Measurements from ENCODE around the gene IRF6. TPM values are rescaled to one million over a fixed set of nuclear protein-coding genes. Genes with fewer than 3 reads are reported as not detected.

Gene IRF6
- total RNA-seq, 4 donors from 2014 or later = 0.46 to 1.2 (median 0.75) TPM

DNA sequence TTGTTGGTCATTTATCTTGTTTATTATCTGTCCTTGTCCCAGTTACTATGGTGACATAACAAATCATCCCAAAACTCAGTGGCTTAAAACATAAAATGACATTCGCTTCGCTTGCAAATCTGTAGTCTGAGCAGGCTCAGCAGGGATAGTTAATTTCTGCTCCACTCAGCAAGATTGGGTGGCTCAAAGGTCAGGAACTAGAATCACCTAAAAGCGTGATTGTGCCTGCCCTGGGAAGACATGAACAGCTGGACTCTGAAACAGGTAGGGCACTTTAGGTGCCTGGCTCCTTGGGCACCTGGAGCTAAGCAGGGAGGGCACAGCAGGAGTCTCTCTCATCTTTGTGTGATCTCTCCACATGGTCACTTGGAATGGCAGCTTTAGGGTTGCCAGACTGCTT is 64.7 kb downstream of the IRF6 start:
- no peak for TF ChIP-seq POLR2AphosphoS5 (IDR thresholded peaks at IDR 0.05)
- TF ChIP-seq, protein P1, sequence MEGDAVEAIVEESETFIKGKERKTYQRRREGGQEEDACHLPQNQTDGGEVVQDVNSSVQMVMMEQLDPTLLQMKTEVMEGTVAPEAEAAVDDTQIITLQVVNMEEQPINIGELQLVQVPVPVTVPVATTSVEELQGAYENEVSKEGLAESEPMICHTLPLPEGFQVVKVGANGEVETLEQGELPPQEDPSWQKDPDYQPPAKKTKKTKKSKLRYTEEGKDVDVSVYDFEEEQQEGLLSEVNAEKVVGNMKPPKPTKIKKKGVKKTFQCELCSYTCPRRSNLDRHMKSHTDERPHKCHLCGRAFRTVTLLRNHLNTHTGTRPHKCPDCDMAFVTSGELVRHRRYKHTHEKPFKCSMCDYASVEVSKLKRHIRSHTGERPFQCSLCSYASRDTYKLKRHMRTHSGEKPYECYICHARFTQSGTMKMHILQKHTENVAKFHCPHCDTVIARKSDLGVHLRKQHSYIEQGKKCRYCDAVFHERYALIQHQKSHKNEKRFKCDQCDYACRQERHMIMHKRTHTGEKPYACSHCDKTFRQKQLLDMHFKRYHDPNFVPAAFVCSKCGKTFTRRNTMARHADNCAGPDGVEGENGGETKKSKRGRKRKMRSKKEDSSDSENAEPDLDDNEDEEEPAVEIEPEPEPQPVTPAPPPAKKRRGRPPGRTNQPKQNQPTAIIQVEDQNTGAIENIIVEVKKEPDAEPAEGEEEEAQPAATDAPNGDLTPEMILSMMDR (IDR thresholded peaks at IDR 0.05) = no peak
- no peak for TF ChIP-seq POLR2A (IDR thresholded peaks at IDR 0.05; ENCODE audit: low read depth)
- TF ChIP-seq EP300 (IDR thresholded peaks at IDR 0.05) = no peak
- DNase-seq (ENCODE audit: extremely low spot score) = no peak
- intact Hi-C loops (cut with DNase I) = no loop called here
- H3K36me3 ChIP-seq = no peaks in the 10 kb centered on the region
- no peaks in the 10 kb centered on the region for H3K27me3 ChIP-seq
- whole genome bisulfite sequencing = 100% methylated on average over 3 of the region's 3 CpGs
- H3K4me3 ChIP-seq = no peak overlapping the region
- H3K9me3 ChIP-seq = no peaks in the 10 kb centered on the region
- H3K4me1 ChIP-seq = peaks cover 16 to 21% (median 18%) of the 10 kb centered on the region in 4 donors
- no peak overlapping the region for H3K27ac ChIP-seq (replicated peaks in 1 of 4)

GRCh38 chr1:209738270-209738669 is 67.7 kb downstream of the IRF6 start:
- Histone ChIP-seq H3K27ac (replicated peaks in 1 of 4) (no peak overlapping the region), H3K36me3 (no peaks in the 10 kb centered on the region), H3K9me3 (no peaks in the 10 kb centered on the region), H3K4me3 (no peak overlapping the region), H3K4me1 (peaks cover 16 to 23% (median 18%) of the 10 kb centered on the region in 4 donors), H3K27me3 (no peaks in the 10 kb centered on the region)
- intact Hi-C loops (cut with DNase I) = no loop called here
- TF ChIP-seq, protein P1 (IDR thresholded peaks at IDR 0.05) = no peak
- TF ChIP-seq EP300 (IDR thresholded peaks at IDR 0.05) (no peak), POLR2AphosphoS5 (IDR thresholded peaks at IDR 0.05) (no peak), POLR2A (IDR thresholded peaks at IDR 0.05; ENCODE audit: low read depth) (no peak)
- DNase-seq (ENCODE audit: extremely low spot score) = no peak
- 94% methylated on average over 1 of the region's 1 CpG for WGBS

DNA sequence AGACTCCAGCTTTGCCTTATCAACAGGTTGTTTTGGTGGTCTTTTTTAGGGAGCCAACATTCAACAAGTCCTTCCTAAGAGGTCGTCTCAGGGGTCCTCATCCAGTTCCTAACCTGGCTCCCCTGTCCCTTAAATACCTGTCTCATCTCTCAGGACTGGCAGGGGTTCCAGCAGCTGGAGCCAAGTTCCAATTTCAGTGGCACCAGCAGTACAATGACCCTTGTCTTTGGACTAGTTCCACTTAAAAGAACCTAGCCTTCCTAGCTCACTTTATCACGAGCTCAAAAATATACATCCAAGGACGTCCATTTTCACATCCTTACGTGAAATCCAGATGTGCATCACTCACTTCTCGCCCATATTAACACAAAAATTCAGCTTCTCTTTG is 68.8 kb downstream of the IRF6 start:
- Histone ChIP-seq H3K4me3 (no peak overlapping the region), H3K9me3 (no peaks in the 10 kb centered on the region), H3K36me3 (no peaks in the 10 kb centered on the region), H3K27ac (replicated peaks in 1 of 4) (no peak overlapping the region), H3K4me1 (peaks cover 8 to 20% (median 15%) of the 10 kb centered on the region in 4 donors), H3K27me3 (no peaks in the 10 kb centered on the region)
- intact Hi-C loops (cut with DNase I) = no loop called here
- 89% methylated on average over 5 of the region's 5 CpGs for WGBS
- no peak for DNase-seq (ENCODE audit: extremely low spot score)
- TF ChIP-seq POLR2A (IDR thresholded peaks at IDR 0.05; ENCODE audit: low read depth) (no peak), EP300 (IDR thresholded peaks at IDR 0.05) (no peak), POLR2AphosphoS5 (IDR thresholded peaks at IDR 0.05) (no peak)
- TF ChIP-seq, protein P1 (IDR thresholded peaks at IDR 0.05) = no peak

DNA sequence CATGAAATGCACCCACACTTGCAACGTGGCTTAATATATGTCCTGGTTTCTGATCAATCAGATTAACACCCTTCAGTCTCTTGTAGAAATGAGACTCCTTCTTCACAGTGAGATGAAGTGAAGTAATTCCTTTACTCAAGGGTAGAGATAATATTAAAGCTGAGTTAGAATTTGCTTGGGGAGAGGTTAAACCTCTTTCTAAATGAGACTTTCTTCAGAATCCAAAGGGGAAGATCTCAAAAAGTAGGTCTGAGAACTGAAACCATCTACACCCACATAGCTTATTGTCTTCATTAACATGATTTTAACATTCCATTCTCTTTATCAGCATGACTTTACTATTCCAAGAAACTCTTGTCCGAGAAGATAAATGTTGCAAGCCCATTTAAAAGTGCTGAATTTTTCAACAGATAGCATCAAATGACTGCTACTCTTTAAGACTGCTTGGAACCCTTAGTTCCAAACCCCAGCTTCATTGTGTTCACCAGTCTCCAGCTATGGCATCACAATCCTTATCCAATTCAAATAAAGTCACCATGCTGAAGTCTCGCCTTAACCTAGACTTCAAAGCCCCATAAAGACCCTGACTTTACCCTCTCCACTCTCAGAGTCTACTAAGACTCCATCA is 69.3 kb downstream of the IRF6 start:
- Histone ChIP-seq H3K27me3 (no peaks in the 10 kb centered on the region), H3K4me1 (peaks cover 4 to 15% (median 11%) of the 10 kb centered on the region in 4 donors), H3K27ac (replicated peaks in 1 of 4) (no peak overlapping the region), H3K9me3 (no peaks in the 10 kb centered on the region), H3K4me3 (no peak overlapping the region), H3K36me3 (no peaks in the 10 kb centered on the region)
- TF ChIP-seq EP300 (IDR thresholded peaks at IDR 0.05) = no peak
- TF ChIP-seq, protein P1 (IDR thresholded peaks at IDR 0.05) = no peak
- TF ChIP-seq POLR2A (IDR thresholded peaks at IDR 0.05; ENCODE audit: low read depth) = no peak
- no peak for TF ChIP-seq POLR2AphosphoS5 (IDR thresholded peaks at IDR 0.05)
- no peak for DNase-seq (ENCODE audit: extremely low spot score)
- intact Hi-C loops (cut with DNase I) = no loop called here
- 82% methylated on average over 3 of the region's 3 CpGs for WGBS

Other genes starting within 250 kb of the IRF6 start
- under 1 TPM; 0.13 to 0.83 (median 0.26) TPM for gene CAMK1G, start 222.4 kb downstream of the IRF6 start, total RNA-seq
- 1 to 10 TPM in 1 of 4 donors, under 1 TPM in 3; 0.17 to 1.0 (median 0.52) TPM for gene LAMB3, start 153.7 kb downstream of the IRF6 start, total RNA-seq
- 10 to 100 TPM in 2 of 4 donors, 1 to 10 TPM in 2; 4.9 to 28.5 (median 17.4) TPM for gene G0S2, start 130.7 kb downstream of the IRF6 start, total RNA-seq
- gene HSD11B1, start 101.3 kb downstream of the IRF6 start, total RNA-seq = 10 to 100 TPM in 1 of 4 donors, 1 to 10 TPM in 3; 5.0 to 17.2 (median 6.2) TPM
- 1 to 10 TPM; 1.0 to 4.3 (median 2.8) TPM for gene TRAF3IP3, start 50.1 kb downstream of the IRF6 start, total RNA-seq
- 1 to 10 TPM in 2 of 4 donors, under 1 TPM in 2; 0.42 to 1.6 (median 0.86) TPM for gene C1orf74, start 21.6 kb downstream of the IRF6 start, total RNA-seq
- 1 to 10 TPM; 3.7 to 8.0 (median 7.3) TPM for gene UTP25, start 21.8 kb upstream of the IRF6 start, total RNA-seq
- gene SYT14, start 132.1 kb upstream of the IRF6 start, total RNA-seq = under 1 TPM; 0.11 to 0.42 (median 0.15) TPM